ENCODE data around the gene ST13.
"Not testable (repeated sequence)": the region's sequence is repeated elsewhere in the genome, so short reads cannot be mapped to it uniquely, and the experiment has no call there.

ST13 gene

GRCh38 chr22:40834619-40835018, 21.8 kb downstream of the ST13 start:
- no peak for DNase-seq

- no peak for DNase-seq
Observed at GRCh38 chr22:40829131-40829530, 27.3 kb downstream of the ST13 start.

- no peak for DNase-seq
Observed at GRCh38 chr22:40826984-40827741, 29.3 kb downstream of the ST13 start.

GRCh38 chr22:40826292-40826691, 30.1 kb downstream of the ST13 start:
- not testable (repeated sequence) for DNase-seq

GRCh38 chr22:40823426-40823825, 33.0 kb downstream of the ST13 start:
- DNase-seq: no peak

- DNase-seq: no peak
Observed at GRCh38 chr22:40819599-40820140, 36.8 kb downstream of the ST13 start.

- peak; percentile 81 for DNase-seq
Observed at GRCh38 chr22:40818747-40819598, 37.5 kb downstream of the ST13 start, which contains the start of gene SLC25A17. TSS of gene SLC25A17 (minus strand) at chr22:40819346. CDS start at chr22:40819248, 98 bp downstream.

- DNase-seq: no peak
Observed at GRCh38 chr22:40818192-40818746, 38.2 kb downstream of the ST13 start.

- DNase-seq: no peak
Observed at GRCh38 chr22:40817737-40818136, 38.7 kb downstream of the ST13 start.

GRCh38 chr22:40813912-40814315, 42.5 kb downstream of the ST13 start:
- DNase-seq: no peak

- DNase-seq: no peak
Observed at GRCh38 chr22:40808018-40808841, 48.2 kb downstream of the ST13 start.

GRCh38 chr22:40806711-40807110, 49.7 kb downstream of the ST13 start:
- no peak for DNase-seq

- DNase-seq: no peak
Observed at GRCh38 chr22:40805699-40806203, 50.7 kb downstream of the ST13 start.

- no peak for DNase-seq
Observed at GRCh38 chr22:40805239-40805638, 51.2 kb downstream of the ST13 start.

GRCh38 chr22:40803321-40803720, 53.1 kb downstream of the ST13 start:
- DNase-seq: no peak

GRCh38 chr22:40799008-40799407, 57.4 kb downstream of the ST13 start:
- DNase-seq: no peak

GRCh38 chr22:40797427-40797826, 59.0 kb downstream of the ST13 start:
- DNase-seq: no peak

- no peak for DNase-seq
Observed at GRCh38 chr22:40792451-40792850, 64.0 kb downstream of the ST13 start.

GRCh38 chr22:40791241-40791640, 65.2 kb downstream of the ST13 start:
- no peak for DNase-seq

GRCh38 chr22:40789131-40789530, 67.3 kb downstream of the ST13 start:
- no peak for DNase-seq

GRCh38 chr22:40782521-40782920, 73.9 kb downstream of the ST13 start:
- no peak for DNase-seq

GRCh38 chr22:40781749-40782148, 74.7 kb downstream of the ST13 start:
- DNase-seq: not testable (repeated sequence)
